Right renal cortex interstitium (tissue), 3 donors: ENCODE results near the gene NTSR2. TPM values are rescaled to one million over a fixed set of nuclear protein-coding genes. Genes with fewer than 3 reads are reported as not detected.
A peak's percentile ranks its signal among the peaks of the same experiment; 100 is the strongest.

Experiments used
- DNase-seq, 3 donors: peaks; one replicate each; pipeline ENCODE4 v3.0.0-alpha.2; 2013; ENCODE audit warnings: low read depth in 3 of 3, low spot score in 2 of 3
- polyA plus RNA-seq, 3 donors: library from polyadenylated mRNA; unstranded; fragments of 120-200 nt; gene quantifications; one replicate each; pipeline ENCODE4 v1.2.1, GENCODE V29; 2013; ENCODE audit not compliant: insufficient read length in 3 of 3

Gene NTSR2
- polyA plus RNA-seq, 3 donors = not detected

GRCh38 chr2:11701206-11701605, 31.2 kb upstream of the NTSR2 start:
- DNase-seq = no peak

GRCh38 chr2:11699686-11700670, 30.0 kb upstream of the NTSR2 start:
- DNase-seq = no peak

GRCh38 chr2:11698009-11698922, 28.3 kb upstream of the NTSR2 start:
- DNase-seq = no peak

GRCh38 chr2:11697103-11697871, 27.3 kb upstream of the NTSR2 start:
- no peak for DNase-seq

- no peak for DNase-seq
These were observed 26.7 kb upstream of the NTSR2 start for GRCh38 chr2:11696736-11697102.

GRCh38 chr2:11695576-11695975, 25.6 kb upstream of the NTSR2 start:
- DNase-seq = no peak

- DNase-seq = peak in 2 of 3 donors; percentile 40 to 42
These were observed 23.0 kb upstream of the NTSR2 start for GRCh38 chr2:11692966-11693521.

GRCh38 chr2:11691076-11691660, 21.2 kb upstream of the NTSR2 start:
- no peak for DNase-seq

GRCh38 chr2:11688222-11689069, 18.5 kb upstream of the NTSR2 start:
- DNase-seq = peak; percentile 53 to 63 (median 58)

- no peak for DNase-seq
These were observed 17.7 kb upstream of the NTSR2 start for GRCh38 chr2:11687736-11688135.

GRCh38 chr2:11685906-11686470, 16.0 kb upstream of the NTSR2 start:
- no peak for DNase-seq

- no peak for DNase-seq
These were observed 15.0 kb upstream of the NTSR2 start for GRCh38 chr2:11684894-11685460.

GRCh38 chr2:11683966-11684365, 14.0 kb upstream of the NTSR2 start:
- DNase-seq = no peak

GRCh38 chr2:11683476-11683875, 13.5 kb upstream of the NTSR2 start:
- DNase-seq = no peak

- no peak for DNase-seq
These were observed 12.6 kb upstream of the NTSR2 start for GRCh38 chr2:11682590-11682915.

GRCh38 chr2:11681722-11682589, 12.0 kb upstream of the NTSR2 start:
- DNase-seq = no peak

- no peak for DNase-seq
These were observed 11.1 kb upstream of the NTSR2 start for GRCh38 chr2:11680901-11681721.
